HG02884 (cell line): ENCODE data around the gene DYTN.
"Not testable (repeated sequence)": the region's sequence is repeated elsewhere in the genome, so short reads cannot be mapped to it uniquely, and the experiment has no call there.

Source experiments
- ATAC-seq: cut with Tn5 transposase; IDR thresholded peaks from one replicate; pipeline ENCODE4 v1.9.1; 2021; ENCODE audit warnings: mild to moderate bottlenecking, moderate library complexity; ENCODE audit not compliant: unreplicated experiment

DYTN gene

GRCh38 chr2:206718296-206718695 is at the start of gene DYTN:
Gene DYTN, minus strand, starts transcription at chr2:206718396. Its CDS starts 117 bp downstream, at chr2:206718279.
- ATAC-seq, result no peak

GRCh38 chr2:206766057-206766930 is 48.1 kb upstream of the DYTN start:
- no peak for ATAC-seq

GRCh38 chr2:206765242-206766056 is 47.3 kb upstream of the DYTN start, which contains the start of the genes FASTKD2 and MDH1B:
Gene FASTKD2, plus strand, starts transcription at chr2:206765606. Its CDS starts 1,088 bp downstream, at chr2:206766694.
Gene MDH1B, minus strand, starts transcription at chr2:206765328. Its CDS starts 57 bp downstream, at chr2:206765271.
- ATAC-seq, result peak; percentile 91

GRCh38 chr2:206764673-206765241 is 46.6 kb upstream of the DYTN start:
- no peak for ATAC-seq

GRCh38 chr2:206756816-206757215 is 38.6 kb upstream of the DYTN start:
- ATAC-seq, result no peak

GRCh38 chr2:206740800-206741199 is 22.6 kb upstream of the DYTN start:
- peak; percentile 52 for ATAC-seq

- ATAC-seq, result no peak
These were observed 21.1 kb upstream of the DYTN start for GRCh38 chr2:206739271-206739670.

GRCh38 chr2:206736935-206737334 is 18.7 kb upstream of the DYTN start:
- no peak for ATAC-seq

- ATAC-seq, result no peak
These were observed 15.1 kb upstream of the DYTN start for GRCh38 chr2:206733341-206733740.

GRCh38 chr2:206728277-206729199 is 10.3 kb upstream of the DYTN start:
- ATAC-seq, result no peak

GRCh38 chr2:206727287-206727686 is 9.1 kb upstream of the DYTN start:
- no peak for ATAC-seq

GRCh38 chr2:206723288-206723687 is 5.1 kb upstream of the DYTN start:
- no peak for ATAC-seq

- ATAC-seq, result peak; percentile 89
These were observed 3.2 kb upstream of the DYTN start for GRCh38 chr2:206721256-206721920.

- no peak for ATAC-seq
These were observed 1.6 kb downstream of the DYTN start for GRCh38 chr2:206716623-206717022.

GRCh38 chr2:206715183-206715582 is 3.0 kb downstream of the DYTN start:
- ATAC-seq, result not testable (repeated sequence)

- ATAC-seq, result peak; percentile 90
These were observed 4.5 kb downstream of the DYTN start for GRCh38 chr2:206713746-206714145.

- ATAC-seq, result no peak
These were observed 9.9 kb downstream of the DYTN start for GRCh38 chr2:206708286-206708685.

- ATAC-seq, result no peak
These were observed 11.0 kb downstream of the DYTN start for GRCh38 chr2:206707164-206707701.

- no peak for ATAC-seq
These were observed 16.1 kb downstream of the DYTN start for GRCh38 chr2:206701952-206702605.
